Measurements from ENCODE around the gene NOS2.
A peak's percentile ranks its signal among the peaks of the same experiment; 100 is the strongest.
"Not testable (repeated sequence)": the region's sequence is repeated elsewhere in the genome, so short reads cannot be mapped to it uniquely, and the experiment has no call there.

Gene NOS2

GRCh38 chr17:27754549-27754948 is 45.8 kb downstream of the NOS2 start:
- DNase-seq (ENCODE audit: low spot score) = no peak

- DNase-seq (ENCODE audit: low spot score) = not testable (repeated sequence)
Measured at GRCh38 chr17:27753726-27754125, 46.6 kb downstream of the NOS2 start.

- DNase-seq (ENCODE audit: low spot score) = not testable (repeated sequence)
Measured at GRCh38 chr17:27752831-27753619, 47.3 kb downstream of the NOS2 start.

- no peak for DNase-seq (ENCODE audit: low spot score)
Measured at GRCh38 chr17:27751622-27752490, 48.5 kb downstream of the NOS2 start.

- no peak for DNase-seq (ENCODE audit: low spot score)
Measured at GRCh38 chr17:27751166-27751565, 49.2 kb downstream of the NOS2 start.

- DNase-seq (ENCODE audit: low spot score) = not testable (repeated sequence)
Measured at GRCh38 chr17:27749562-27750150, 50.7 kb downstream of the NOS2 start.

GRCh38 chr17:27748360-27748825 is 51.9 kb downstream of the NOS2 start:
- DNase-seq (ENCODE audit: low spot score) = no peak

- no peak for DNase-seq (ENCODE audit: low spot score)
Measured at GRCh38 chr17:27747462-27748359, 52.6 kb downstream of the NOS2 start.

GRCh38 chr17:27746881-27747280 is 53.4 kb downstream of the NOS2 start:
- no peak for DNase-seq (ENCODE audit: low spot score)

- not testable (repeated sequence) for DNase-seq (ENCODE audit: low spot score)
Measured at GRCh38 chr17:27746320-27746719, 54.0 kb downstream of the NOS2 start.

- DNase-seq (ENCODE audit: low spot score) = not testable (repeated sequence)
Measured at GRCh38 chr17:27745207-27745830, 55.0 kb downstream of the NOS2 start.

GRCh38 chr17:27743281-27743885 is 56.9 kb downstream of the NOS2 start:
- no peak for DNase-seq (ENCODE audit: low spot score)

- DNase-seq (ENCODE audit: low spot score) = no peak
Measured at GRCh38 chr17:27741971-27742575, 58.3 kb downstream of the NOS2 start.

- peak; percentile 69 for DNase-seq (ENCODE audit: low spot score)
Measured at GRCh38 chr17:27741361-27741861, 58.9 kb downstream of the NOS2 start.

GRCh38 chr17:27740541-27740940 is 59.8 kb downstream of the NOS2 start:
- DNase-seq (ENCODE audit: low spot score) = not testable (repeated sequence)

- no peak for DNase-seq (ENCODE audit: low spot score)
Measured at GRCh38 chr17:27733773-27734172, 66.6 kb downstream of the NOS2 start.

GRCh38 chr17:27732746-27733145 is 67.6 kb downstream of the NOS2 start:
- not testable (repeated sequence) for DNase-seq (ENCODE audit: low spot score)

GRCh38 chr17:27725982-27726381 is 74.3 kb downstream of the NOS2 start:
- not testable (repeated sequence) for DNase-seq (ENCODE audit: low spot score)

GRCh38 chr17:27721797-27722196 is 78.5 kb downstream of the NOS2 start:
- DNase-seq (ENCODE audit: low spot score) = no peak

All from AG20443 (cell line).